ENCODE results near the gene PRPF19. TPM values are rescaled to one million over a fixed set of nuclear protein-coding genes. Genes with fewer than 3 reads are reported as not detected.

Gene PRPF19
- total and polyA plus RNA-seq, 3 donors from 2014 or later = 71.6 to 109 (median 79.8) TPM

DNA sequence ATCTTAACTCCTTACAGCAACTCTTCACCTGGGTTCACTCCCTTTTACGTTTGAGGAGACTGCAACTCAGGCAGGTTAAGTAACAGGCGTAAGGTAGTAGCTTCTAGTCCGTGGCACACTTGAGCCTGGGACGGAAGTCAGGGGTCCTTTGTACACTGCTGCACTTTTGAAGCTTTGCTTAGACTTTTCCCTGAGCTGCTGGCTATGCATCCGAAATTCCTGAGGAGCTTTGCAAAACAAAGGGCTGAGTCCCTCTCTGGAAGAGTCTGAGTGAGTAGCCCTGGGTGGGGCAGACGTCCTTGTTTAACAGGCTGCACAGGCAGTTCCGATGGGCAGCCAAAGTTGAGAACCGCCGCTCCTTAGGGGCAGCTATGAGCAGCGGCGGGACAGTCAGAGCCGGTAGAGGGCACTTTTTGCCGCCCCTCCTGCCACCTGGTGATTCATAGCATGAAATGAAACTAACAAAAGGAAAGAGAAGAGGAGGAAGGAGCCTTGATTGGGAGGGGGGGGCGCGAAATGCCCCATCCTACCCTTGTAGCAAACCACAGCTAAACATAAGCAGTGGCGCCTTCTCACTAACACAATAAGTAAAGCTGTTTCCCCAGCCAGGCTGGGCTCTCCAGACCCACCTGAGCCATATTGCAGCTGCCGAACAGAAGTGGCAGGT, 9.0 kb upstream of the PRPF19 start:
- Histone ChIP-seq H3K27ac (peak overlapping the region in 1 of 2 donors; percentile 11), H3K4me3 (peak overlapping the region; percentile 77 to 89), H3K9me3 (no peaks in the 10 kb centered on the region), H3K36me3 (ENCODE audit: low read depth, missing control alignments) (no peaks in the 10 kb centered on the region), H3K4me1 (peaks cover 29% of the 10 kb centered on the region), H3K27me3 (no peaks in the 10 kb centered on the region)
- peak; percentile 76 for DNase-seq
- WGBS, 2 donors = 5 to 13% methylated on average over 6 to 17 of the region's 17 CpGs
- intact Hi-C loops (cut with DNase I; ENCODE audit: low total_unique reads) = no loop called here
- TF ChIP-seq, protein P1, sequence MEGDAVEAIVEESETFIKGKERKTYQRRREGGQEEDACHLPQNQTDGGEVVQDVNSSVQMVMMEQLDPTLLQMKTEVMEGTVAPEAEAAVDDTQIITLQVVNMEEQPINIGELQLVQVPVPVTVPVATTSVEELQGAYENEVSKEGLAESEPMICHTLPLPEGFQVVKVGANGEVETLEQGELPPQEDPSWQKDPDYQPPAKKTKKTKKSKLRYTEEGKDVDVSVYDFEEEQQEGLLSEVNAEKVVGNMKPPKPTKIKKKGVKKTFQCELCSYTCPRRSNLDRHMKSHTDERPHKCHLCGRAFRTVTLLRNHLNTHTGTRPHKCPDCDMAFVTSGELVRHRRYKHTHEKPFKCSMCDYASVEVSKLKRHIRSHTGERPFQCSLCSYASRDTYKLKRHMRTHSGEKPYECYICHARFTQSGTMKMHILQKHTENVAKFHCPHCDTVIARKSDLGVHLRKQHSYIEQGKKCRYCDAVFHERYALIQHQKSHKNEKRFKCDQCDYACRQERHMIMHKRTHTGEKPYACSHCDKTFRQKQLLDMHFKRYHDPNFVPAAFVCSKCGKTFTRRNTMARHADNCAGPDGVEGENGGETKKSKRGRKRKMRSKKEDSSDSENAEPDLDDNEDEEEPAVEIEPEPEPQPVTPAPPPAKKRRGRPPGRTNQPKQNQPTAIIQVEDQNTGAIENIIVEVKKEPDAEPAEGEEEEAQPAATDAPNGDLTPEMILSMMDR (IDR thresholded peaks at IDR 0.05) = no peak
- no peak for TF ChIP-seq POLR2A (IDR thresholded peaks at IDR 0.05)

DNA sequence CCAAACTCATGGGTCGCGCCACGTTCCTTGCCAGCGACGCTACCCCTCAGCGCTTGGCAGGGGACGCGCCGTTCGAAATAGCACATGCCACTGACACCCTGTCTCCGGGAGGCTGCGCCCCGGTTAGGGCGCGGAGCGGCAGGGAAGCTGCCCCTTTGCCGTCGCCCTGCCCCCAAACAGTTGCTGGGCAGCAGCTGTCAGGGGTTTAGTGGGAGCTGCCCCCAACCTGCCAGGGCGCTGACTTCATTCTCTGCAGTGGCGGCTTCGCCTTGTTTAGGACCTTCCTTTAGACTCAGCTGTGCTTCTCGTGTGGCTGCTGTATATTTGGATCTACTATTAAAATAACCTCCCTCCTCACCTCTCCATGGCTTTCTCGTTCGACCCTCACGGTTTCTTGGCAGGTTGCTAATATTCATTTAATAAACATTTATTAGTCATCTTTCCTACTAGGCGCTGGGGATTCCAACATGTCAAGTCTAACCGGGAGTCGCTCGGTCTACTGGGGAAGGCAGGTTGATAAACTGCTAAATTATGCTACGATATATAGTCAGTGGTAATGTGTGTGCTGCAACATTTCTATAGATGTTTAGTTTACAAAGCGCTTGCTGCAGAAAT, 8.4 kb upstream of the PRPF19 start:
- Histone ChIP-seq H3K27ac (peak overlapping the region; percentile 95 to 96), H3K27me3 (no peaks in the 10 kb centered on the region), H3K4me3 (peak overlapping the region; percentile 77 to 89), H3K9me3 (no peaks in the 10 kb centered on the region), H3K36me3 (ENCODE audit: low read depth, missing control alignments) (no peaks in the 10 kb centered on the region), H3K4me1 (peaks cover 29% of the 10 kb centered on the region)
- TF ChIP-seq, protein P1 (IDR thresholded peaks at IDR 0.05) = no peak
- no peak for TF ChIP-seq POLR2A (IDR thresholded peaks at IDR 0.05)
- intact Hi-C loops (cut with DNase I; ENCODE audit: low total_unique reads) = no loop called here
- 0 to 1% methylated on average over 26 to 31 of the region's 31 CpGs for WGBS, 2 donors
- DNase-seq = peak; percentile 32

DNA sequence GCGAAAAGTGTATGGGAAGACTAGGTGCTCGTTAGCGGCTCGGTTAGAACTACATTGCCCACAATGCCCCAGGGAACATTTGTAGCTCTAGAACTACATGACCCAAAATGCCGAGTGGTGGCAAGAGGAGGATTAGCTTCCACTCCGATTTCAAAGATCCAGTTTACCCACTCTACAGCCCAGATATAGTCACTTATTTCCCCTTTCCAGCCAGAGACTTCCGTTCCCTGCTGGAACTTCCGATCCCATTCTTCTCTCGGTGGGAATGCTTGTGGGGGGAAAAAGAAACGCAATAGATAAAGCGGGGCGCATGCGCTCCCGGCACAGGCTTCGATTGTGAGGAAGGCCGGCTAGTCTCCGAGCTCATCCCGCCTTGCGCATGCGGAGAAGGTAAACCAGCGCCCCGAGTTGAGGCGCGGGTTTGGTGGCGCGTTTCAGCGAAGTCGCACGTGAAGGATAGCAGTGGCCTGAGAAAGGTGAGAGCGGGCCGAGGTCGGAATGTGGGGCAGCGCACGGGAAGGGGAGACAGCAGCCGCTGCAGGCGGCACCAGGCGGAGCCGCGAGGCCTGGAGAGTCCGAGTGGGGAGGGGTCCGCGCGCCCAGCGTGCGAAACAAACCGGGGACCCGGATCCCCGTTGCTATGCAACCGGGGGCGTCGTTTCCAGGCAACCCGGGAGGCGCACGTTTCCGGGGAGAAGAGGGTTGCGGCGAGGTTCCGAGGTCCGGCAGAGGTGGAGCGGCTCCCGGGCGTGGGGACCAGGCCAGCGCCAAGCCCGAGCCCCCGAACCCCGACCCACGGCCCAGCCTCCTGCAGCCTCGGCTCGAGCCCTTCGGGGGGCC, 7.6 kb upstream of the PRPF19 start, which contains the start of gene TMEM109:
TSS of gene TMEM109 (plus strand) at position 366 of the 840 bp plus-strand sequence. CDS start 5,536 bp downstream, outside the sequence.
- Histone ChIP-seq H3K9me3 (no peaks in the 10 kb centered on the region), H3K4me3 (peak within 1 kb of the TSS; percentile 77 to 89), H3K27ac (peak within 1 kb of the TSS; percentile 95 to 96), H3K36me3 (ENCODE audit: low read depth, missing control alignments) (no peaks in the 10 kb centered on the region), H3K4me1 (peaks cover 29% of the 10 kb centered on the region), H3K27me3 (no peaks in the 10 kb centered on the region)
- TF ChIP-seq, protein P1 (IDR thresholded peaks at IDR 0.05) = no peak
- peak; percentile 47 for TF ChIP-seq POLR2A (IDR thresholded peaks at IDR 0.05)
- DNase-seq = peak; percentile 94
- 1% methylated on average over 47 to 62 of the region's 70 CpGs for WGBS, 2 donors
- intact Hi-C loops (cut with DNase I; ENCODE audit: low total_unique reads) = no loop called here

DNA sequence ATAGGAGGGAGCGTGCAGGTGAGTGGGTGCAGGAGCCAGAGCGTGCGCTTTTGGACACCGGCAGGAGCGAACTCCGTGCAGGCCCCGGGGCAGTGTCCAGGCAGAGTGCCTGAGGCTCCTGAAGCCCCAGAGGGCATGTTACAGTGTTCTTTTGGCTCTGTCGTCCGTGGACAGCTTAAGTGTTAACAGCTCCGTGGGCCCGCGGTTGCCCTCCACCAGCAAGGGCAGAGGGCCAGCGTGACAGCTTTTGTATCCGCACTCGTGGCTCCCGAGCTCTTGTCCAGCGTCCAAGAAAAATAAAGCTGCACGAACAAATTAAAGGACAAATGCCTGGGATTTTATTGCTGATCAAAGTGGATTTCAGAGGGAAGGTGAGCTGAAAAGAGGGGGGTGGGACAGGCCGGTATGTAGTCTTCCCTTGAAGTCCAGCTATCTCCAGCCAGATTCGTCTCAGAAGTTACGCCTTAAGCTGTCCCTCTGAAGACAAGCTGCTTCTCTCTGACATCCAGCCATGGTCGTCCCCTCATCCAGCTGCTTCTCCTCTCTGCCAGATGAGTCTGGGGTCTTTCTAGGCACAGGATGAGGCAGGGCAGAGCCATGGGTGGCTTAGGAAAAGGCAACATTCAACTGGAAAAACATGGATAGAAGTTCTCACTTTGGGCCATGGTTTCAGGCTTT, 6.6 kb upstream of the PRPF19 start:
- Histone ChIP-seq H3K27me3 (no peaks in the 10 kb centered on the region), H3K4me3 (peak overlapping the region; percentile 77 to 89), H3K9me3 (no peaks in the 10 kb centered on the region), H3K4me1 (peaks cover 29% of the 10 kb centered on the region), H3K36me3 (ENCODE audit: low read depth, missing control alignments) (no peaks in the 10 kb centered on the region), H3K27ac (peak overlapping the region; percentile 95 to 96)
- no peak for DNase-seq
- WGBS, 2 donors = 30 to 40% methylated on average over 20 to 22 of the region's 22 CpGs
- TF ChIP-seq, protein P1 (IDR thresholded peaks at IDR 0.05) = no peak
- no peak for TF ChIP-seq POLR2A (IDR thresholded peaks at IDR 0.05)
- intact Hi-C loops (cut with DNase I; ENCODE audit: low total_unique reads) = no loop called here
